IPS DF 19.7 (cell line): ENCODE measurements around the gene P3H1.

ENCODE experiments used
- DNase-seq: peaks from one replicate; pipeline ENCODE4 v3.0.0-alpha.2; 2013; ENCODE audit warnings: low read depth, low spot score

The P3H1 gene

DNA sequence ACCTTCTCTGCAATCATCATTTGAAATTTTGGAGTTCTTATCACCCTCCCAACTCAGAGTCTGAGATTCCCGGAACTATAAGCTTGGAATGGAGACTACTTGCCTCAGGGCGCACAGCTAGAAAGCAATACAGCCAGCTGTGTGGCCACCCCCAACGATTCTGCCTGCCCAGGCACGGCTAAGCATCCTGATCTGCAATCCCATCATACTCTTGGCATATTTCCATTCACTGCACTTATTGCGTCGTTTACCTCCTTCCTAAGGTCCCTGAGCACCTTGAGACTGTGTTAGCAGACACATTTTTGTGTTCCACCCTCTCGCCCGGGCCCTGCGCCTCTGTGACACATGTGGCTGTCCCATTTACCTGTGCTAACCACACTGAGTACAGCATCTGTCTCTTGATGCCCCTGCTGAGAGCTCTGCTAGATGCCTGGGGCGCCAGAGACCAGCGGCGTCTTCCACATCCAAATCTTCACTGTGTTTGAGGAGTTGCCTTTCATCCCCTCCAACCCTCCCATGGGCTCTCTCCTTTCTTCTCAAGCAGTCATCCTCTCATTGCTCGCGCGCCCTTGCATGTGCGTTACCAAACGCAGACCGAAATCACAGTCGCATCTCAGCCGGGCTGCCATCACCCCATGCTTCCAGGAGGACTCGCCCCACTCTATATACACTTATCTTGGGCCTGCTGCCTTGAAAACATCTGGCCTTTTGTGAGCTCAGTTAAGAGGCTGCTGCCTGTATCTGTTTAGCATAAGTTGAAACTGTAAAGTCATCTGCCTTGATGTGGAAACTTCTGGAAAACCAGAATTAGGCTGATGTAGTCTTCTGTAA, 23.3 kb downstream of the P3H1 start:
- no peak for DNase-seq

- no peak for DNase-seq
Measured at GRCh38 chr1:42742617-42743316, 24.1 kb downstream of the P3H1 start.

- DNase-seq = no peak
Measured at GRCh38 chr1:42742141-42742540, 24.7 kb downstream of the P3H1 start.

GRCh38 chr1:42741706-42742105, 25.1 kb downstream of the P3H1 start:
- DNase-seq = no peak

DNA sequence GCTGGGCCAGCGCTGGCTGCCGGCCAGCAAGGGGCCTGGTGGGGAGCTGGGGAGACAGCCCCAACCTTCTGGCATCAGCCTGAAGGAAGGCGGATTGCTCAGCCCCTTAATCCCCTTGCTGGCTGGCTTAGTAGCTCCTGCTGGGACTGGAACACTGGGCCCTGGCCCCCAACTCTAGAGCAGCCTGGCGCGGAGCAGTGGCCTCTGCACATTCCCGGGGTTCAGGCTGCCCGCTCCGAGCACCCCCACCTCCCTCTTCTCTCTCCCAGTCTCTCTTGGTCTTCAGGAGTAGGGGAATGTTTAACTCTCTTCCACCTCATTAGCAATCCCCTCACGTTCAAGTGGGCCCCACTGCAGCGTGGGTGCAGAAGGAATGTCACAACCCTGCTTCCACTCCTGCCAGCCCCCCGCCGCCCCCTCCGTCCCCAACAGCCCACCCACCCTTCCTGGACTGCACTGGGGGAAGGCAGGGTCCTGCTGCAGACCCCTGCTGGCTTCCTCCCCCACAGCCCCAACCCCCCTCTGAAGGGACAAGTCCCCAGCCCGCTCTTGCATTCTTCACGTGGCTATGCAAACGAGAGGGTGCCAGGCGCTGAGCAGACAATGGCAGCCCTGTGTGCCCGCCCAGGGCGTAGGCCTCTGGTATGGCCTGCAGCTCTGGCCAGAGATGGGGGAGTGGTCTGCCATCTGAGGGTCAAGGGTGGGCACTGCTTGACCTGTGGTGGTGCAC, 25.8 kb downstream of the P3H1 start:
- no peak for DNase-seq

DNA sequence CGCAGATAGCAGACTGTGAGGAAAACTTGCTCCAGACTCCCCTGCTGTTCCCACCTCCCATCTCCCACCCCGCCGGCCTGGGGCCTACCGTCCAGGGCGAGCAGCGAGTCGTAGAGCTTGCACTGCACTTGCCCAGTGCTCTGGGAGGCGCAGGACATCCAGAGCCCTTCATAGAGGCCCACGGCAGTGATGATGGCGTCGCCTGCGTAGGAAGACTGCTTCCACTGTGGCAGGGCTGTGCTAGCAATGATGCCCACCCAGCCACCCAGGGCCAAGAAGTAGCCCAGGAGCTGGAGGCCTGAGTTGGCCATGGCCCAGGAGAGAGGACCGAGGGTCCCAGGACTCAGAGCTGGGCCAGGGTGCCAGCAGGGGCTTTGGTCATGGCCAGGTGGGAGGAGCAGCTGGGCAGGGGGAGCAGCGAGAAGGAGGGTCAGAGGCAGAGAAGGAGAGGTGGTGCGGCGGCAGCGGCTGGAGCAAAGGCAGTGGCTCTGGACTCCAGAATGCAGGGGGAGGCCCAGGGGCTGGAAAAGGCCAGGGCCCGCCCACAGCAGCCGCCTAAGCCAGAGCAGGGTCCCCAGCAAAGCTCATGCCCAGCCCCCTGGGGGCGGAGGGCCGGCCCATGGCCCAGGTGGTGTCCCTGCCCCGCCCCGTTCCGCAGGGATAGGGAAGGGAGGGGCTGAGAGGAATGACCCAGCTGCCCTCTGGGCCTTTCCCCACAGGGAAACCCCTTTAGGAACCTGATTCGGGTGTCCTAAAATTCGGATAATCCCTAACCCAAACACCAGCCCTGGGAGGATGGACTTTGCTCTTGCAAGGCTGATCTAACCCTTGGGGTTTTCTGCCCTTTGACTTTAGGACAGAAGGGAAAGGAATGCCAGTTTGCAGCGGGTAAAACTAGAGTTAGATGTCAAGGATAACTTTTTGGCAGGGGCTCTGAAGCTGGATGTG, 26.8 kb downstream of the P3H1 start, which contains the start of gene CLDN19:
TSS of gene CLDN19 (minus strand) at position 484 of the 948 bp plus-strand sequence. CDS start at position 311, 173 bp downstream.
- peak; percentile 67 for DNase-seq

GRCh38 chr1:42738678-42739226, 28.1 kb downstream of the P3H1 start:
- DNase-seq = no peak

DNA sequence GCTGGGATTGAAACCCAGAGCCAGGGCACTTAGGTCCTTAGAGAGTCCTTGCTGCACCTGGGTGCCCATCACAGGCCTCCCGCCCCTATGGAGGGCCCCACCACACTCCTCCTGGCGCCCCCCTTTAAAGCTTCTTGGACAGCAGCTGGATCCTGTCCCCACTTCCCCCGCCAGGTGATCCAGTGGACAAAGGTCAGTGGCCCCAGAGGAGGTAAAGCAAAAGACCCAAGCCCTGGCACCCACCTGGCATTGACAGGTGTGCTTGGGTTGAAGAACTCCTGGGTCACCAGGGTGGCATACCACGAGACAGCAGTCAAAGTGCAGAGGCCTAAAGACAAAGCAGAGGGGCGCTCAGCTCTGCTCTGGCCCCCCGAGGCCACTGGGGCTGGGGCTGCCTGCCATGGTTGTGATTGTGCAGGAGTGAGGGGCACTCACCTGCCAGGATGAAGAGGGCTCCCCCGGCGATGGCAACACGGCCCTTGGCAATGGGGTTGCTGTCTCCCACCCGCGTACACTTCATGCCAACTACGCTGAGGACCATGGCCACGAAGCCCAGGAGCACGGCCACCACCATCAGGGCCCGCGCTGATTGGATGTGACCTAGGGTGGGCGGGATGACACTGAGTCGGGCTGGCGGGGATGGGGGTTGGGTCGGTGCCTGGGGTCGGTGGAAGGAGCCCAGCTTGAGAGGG, 28.7 kb downstream of the P3H1 start:
- DNase-seq = no peak

DNA sequence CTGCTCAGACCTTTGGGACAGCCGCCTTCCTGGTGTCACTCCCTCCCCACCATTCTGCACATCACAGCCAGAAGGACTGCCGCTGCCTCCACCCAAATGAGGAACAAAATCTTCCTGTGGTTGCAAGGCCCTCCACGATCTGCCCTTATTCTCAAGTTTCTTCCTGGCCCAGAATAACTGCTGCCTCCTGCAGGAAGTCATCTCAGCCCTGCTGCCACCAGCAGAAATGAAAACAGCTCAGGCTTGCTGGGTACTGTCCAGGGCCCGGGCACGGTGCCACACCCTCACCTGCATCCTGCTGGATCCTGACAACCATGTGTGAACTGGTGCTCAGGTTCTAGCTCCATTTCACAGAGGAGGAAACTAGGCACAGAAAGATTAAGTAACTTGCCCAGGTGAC, 29.6 kb downstream of the P3H1 start:
- no peak for DNase-seq

DNA sequence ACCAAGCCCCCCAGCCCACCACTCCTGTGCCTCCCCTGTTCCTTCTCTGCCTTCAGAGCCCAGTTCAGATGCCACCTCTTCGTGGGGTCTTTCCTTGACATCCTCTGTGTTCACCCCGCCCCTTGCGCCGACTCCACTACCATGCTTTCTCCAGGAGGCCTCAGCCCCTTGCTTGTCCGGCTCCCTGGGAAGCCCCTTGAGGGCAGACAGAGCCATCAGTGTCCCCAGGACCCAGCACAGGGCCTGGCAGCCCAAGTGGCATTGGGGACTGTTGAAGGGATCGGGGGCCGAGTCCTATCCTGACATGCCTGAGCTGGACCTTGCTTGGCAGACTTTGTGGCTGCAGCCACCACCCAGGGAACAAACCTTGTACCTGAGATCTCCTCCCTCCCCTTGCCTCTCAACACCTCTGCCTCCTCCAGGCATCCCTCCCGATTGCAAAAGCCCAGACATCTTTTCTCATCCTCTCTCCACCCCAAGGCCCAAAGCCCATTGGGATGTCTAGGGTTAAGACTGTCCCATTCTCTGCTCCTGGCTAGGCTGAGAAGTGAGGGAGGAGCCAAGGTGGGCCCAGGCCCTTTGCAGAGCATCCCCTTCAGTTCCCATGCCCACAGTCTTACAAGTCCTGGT, 30.1 kb downstream of the P3H1 start:
- no peak for DNase-seq

DNA sequence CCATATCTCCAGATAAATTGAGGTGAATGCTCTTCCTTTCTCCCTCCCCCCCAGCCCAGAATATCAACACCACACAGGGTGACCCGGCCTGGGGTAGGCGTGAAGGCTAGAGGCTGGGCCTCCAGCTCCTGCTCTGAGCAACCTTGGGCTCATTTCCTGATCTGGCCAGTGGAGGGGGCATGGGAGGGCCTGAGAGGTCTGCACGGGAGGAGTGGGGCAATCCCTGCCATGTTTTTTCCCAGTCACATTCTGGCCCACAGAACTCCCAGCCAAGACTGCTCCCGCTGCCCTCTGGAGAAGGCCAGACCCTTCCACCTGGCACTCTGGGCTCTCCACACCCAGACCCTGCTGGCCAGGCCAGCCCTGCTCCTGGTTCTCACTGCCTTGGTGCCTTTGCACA, 30.7 kb downstream of the P3H1 start:
- no peak for DNase-seq

DNA sequence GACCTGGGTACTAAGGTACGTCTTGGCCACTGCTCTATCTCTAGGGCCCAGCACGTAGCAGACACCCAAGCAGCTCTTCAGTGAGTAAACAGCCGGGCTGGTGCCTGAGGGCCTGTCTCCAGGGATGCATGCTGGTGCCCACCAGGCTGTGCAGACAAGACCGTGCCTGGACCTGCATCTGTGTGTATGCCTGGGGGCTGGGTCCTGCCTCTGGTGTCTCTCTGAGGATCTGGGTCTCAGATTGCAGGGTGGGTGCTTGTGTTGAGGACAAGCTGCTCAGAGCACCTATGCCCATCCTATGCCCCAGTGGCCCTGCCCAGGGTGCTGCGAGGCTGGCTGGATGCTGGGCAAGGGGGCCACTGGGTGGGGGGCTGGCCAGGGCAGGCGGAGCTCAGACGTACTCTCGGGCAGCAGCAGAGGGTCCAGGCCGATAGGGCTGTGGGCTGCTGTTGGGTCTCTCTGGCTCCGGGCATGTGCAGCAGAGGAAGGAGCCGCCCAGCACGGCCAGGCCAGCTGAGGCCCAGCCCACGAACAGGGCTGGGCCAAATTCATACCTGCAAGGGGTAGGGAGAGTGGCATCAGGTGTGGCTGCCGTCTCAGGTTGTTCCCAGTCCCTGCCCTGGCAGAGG, 31.2 kb downstream of the P3H1 start:
- no peak for DNase-seq

DNA sequence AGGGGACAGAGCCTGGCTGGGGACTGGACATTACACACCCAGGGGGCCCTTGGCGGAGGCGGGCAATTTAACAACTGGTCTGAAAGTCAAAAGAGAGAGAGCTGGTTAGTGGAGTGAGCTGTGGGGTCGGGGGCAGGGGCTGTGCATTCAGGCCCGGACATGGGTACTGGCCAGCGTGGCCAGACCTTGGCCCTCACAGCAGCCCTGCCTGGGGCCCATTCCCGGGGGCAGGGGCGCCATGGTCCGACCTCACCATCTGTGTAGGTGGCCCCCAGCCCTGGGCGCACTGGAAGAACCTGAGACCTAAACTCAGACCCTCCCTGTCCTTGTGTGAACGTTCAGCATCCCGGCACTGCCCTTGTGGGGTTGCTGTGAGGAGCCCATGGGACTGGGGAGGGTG, 31.8 kb downstream of the P3H1 start:
- DNase-seq = no peak

GRCh38 chr1:42734201-42735035, 32.4 kb downstream of the P3H1 start:
- DNase-seq = no peak

DNA sequence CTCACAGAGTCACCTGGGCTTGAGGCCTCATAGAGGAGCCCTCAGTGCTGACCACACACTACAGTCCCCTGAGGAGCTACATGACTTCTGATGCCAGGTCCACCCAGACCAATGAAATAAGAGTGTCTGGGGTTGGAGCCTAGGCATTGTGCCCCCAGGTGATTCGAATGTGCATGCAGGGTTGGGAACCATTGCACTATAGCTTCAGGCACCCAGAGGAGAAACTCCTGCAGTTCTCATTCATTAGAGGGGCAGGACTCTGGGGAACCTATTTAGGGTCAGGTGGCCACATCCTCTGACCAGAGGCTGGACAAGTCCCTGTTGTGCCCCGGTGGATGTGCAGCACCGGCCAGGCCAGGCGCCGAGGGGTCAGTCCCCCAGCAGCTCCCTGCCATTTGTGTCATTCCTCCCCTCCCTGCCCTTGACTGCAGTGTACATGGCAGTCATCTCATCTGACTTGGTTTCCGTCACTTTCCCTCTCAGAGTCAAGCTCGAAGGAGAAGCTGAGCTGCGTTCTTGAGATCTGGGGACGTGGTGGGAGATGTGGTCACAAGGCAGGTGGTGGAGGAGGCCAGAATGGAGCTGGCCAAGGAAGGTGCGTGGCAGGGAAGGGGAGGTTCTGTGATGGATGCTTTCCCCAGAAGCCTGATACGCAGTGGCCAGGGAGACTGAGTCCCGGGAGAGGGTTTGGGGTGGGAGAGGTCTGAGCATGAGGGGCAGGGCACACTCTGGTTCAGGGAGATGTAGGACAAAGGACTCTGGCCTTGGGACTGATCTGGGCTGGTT, 33.2 kb downstream of the P3H1 start:
- DNase-seq = no peak

DNA sequence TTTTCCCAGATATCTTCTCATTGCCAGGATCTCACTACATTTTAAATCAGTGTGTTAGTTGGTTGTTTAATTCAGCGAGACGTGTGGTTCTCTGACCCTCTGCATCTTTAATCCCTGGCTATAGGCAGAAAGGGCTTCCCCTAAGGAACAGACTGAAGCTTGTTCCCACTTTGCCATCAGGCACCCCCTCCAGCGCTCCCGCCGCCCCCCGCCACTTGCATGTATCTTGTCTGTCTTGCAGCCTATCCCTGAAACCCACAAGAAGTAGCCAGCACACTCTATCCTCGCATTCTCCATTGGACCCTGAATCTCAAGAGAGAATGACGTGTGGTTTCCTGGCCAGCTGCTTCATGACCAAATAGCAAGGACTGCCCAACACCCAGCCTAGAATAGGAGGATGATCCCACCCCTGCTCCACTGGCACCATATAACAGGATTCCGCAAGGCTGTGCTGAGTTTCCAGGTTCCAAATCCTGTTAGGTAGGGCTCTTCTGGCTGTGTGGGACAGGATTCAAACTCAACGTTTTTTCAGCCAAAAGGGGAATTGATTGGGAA, 34.6 kb downstream of the P3H1 start:
- DNase-seq = no peak

GRCh38 chr1:42731585-42731984, 35.2 kb downstream of the P3H1 start:
- DNase-seq = no peak
